BE2C (cell line): ENCODE results near the gene PHETA2.
"Not testable (repeated sequence)": the region's sequence is repeated elsewhere in the genome, so short reads cannot be mapped to it uniquely, and the experiment has no call there.

Experiments
- DNase-seq: peaks from one replicate; pipeline ENCODE4 v3.0.0-alpha.2; 2020
- H3K27me3 ChIP-seq: fragments of 250-450 bp; sonication (Bioruptor Pico); 2 replicates; pipeline ENCODE4 v1.5.1; 2020; ENCODE audit warnings: mild to moderate bottlenecking
- H3K36me3 ChIP-seq: fragments of 250-450 bp; sonication (Bioruptor Pico); 2 replicates; pipeline ENCODE4 v1.5.1; 2020; ENCODE audit warnings: mild to moderate bottlenecking
- H3K4me1 ChIP-seq: fragments of 250-450 bp; sonication (Bioruptor Pico); 2 replicates; pipeline ENCODE4 v1.5.1; 2020
- H3K4me3 ChIP-seq: 2 replicates; pipeline ENCODE4 v1.5.1; 2011; ENCODE audit warnings: low read depth, low read length
- H3K9me3 ChIP-seq: fragments of 250-450 bp; sonication (Bioruptor Pico); 2 replicates; pipeline ENCODE4 v1.5.1; 2020
- CTCF ChIP-seq: IDR thresholded peaks from 2 replicates; pipeline ENCODE4 v1.5.1; 2012; ENCODE audit warnings: mild to moderate bottlenecking, low read depth, low read length

Gene PHETA2

GRCh38 chr22:42086051-42086450 is 12.0 kb downstream of the PHETA2 start:
- no peak for TF ChIP-seq CTCF
- Histone ChIP-seq H3K27me3 (no peaks in the 10 kb centered on the region), H3K9me3 (no peaks in the 10 kb centered on the region), H3K36me3 (peaks cover 72% of the 10 kb centered on the region), H3K4me3 (no peak overlapping the region), H3K4me1 (no peaks in the 10 kb centered on the region)
- no peak for DNase-seq

DNA sequence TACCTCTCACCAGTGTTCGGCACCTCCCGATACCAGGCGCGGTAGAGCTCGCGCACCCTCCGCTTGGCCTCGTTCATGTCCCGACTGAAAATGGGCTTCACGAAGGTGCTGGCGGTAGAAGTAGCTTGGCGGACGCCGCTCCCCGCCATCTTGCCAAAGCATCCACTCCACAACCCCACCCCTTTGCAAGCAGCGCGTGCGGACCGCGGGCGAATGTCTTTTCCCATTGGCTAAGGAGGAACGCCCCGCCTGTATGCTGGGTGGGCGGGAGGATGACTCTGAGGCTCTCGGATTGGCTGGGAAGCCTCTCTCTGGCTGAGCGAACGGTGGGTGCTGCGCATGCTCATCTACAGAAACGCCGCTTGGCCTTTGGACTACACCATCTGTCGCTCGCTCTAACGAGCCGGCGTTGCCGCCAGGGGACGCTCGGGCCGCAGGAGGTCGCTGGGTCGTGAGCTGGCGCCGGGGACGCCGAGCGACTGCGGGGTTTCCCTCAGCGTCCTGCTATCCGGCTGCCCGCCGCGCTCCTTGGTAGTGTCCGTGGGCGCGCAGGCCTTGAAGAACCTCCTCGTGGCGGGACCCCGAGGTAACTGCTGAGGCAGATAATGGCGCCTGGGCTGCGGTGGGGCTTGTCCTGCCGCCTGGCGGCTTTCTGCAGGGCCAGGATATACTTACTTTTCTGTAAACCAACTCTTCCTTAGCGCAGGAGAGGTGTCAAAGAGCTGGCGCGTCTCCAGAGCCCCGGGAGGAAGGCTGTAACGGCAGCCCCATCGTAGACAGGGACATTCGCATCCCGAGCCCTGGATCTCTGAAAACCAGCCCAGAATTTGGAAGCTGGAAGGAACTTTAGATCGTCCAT is 16.8 kb downstream of the PHETA2 start, which contains the start of gene NDUFA6:
NDUFA6 (minus strand) TSS at position 177 of the 859 bp plus-strand sequence; CDS start at position 149, 28 bp downstream.
- Histone ChIP-seq H3K27me3 (no peaks in the 10 kb centered on the region), H3K4me1 (no peaks in the 10 kb centered on the region), H3K36me3 (peaks cover 31% of the 10 kb centered on the region), H3K4me3 (peak within 1 kb of the TSS; percentile 94), H3K9me3 (no peaks in the 10 kb centered on the region)
- TF ChIP-seq CTCF: peak; percentile 91
- peak; percentile 99 for DNase-seq

DNA sequence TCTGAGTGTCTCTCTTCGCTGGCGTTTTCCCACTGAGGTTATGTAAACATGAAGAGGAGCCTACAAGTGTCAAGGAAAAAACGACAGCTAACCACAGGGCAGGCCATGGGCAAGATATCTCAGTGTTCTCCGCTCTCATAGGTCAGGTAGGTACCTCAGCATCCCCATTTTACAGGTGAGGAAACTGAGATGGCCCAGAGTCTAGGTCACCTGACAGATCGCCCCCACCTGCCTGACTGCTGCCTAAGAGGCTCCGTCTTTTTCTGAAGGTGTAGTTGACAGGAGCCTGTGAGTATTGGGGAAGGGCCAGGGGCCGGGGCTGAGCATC is 17.4 kb downstream of the PHETA2 start:
- Histone ChIP-seq H3K9me3 (no peaks in the 10 kb centered on the region), H3K27me3 (no peaks in the 10 kb centered on the region), H3K4me3 (peak overlapping the region; percentile 71), H3K4me1 (no peaks in the 10 kb centered on the region), H3K36me3 (peaks cover 25% of the 10 kb centered on the region)
- no peak for TF ChIP-seq CTCF
- DNase-seq: no peak

- no peak overlapping the region for H3K4me3 ChIP-seq
- H3K36me3 ChIP-seq: no peaks in the 10 kb centered on the region
- no peak for TF ChIP-seq CTCF
Observed at GRCh38 chr22:42101199-42101598, 27.2 kb downstream of the PHETA2 start.

DNA sequence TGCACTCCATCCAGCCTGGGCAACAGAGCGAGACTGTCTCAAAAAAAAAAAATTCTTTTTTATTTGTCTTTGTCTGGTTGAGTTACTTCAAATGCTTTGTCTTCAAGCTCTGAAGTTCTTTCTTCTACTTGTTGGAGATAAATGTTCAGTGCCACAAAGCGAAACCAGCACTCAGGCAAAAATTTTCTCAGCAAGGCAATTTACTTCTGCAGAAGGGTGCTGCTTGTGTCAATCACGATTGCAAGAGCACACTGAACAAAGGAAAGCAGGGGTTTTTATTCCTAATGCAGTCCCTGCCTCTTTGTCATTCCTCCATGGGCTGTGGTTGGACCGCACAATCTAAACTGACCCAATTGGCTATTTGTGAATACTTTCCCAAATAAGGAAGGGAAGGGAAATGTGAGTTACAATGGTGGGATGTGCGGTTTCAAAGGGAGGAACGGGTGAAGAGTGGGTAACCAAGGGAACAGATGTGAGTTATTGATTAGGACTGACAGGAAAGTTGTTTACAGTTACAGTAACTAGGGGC is 30.3 kb downstream of the PHETA2 start:
- H3K27me3 ChIP-seq, H3K4me3 ChIP-seq, DNase-seq, H3K4me1 ChIP-seq, H3K9me3 ChIP-seq, H3K36me3 ChIP-seq: not testable (repeated sequence)

More at GRCh38 chr22:42101199-42101598, 27.2 kb downstream of the PHETA2 start:
- H3K27me3 ChIP-seq: no peaks in the 10 kb centered on the region
- H3K4me1 ChIP-seq: no peaks in the 10 kb centered on the region
- no peaks in the 10 kb centered on the region; the same call in 1 of the 2 replicates for H3K9me3 ChIP-seq
- no peak for DNase-seq

DNA sequence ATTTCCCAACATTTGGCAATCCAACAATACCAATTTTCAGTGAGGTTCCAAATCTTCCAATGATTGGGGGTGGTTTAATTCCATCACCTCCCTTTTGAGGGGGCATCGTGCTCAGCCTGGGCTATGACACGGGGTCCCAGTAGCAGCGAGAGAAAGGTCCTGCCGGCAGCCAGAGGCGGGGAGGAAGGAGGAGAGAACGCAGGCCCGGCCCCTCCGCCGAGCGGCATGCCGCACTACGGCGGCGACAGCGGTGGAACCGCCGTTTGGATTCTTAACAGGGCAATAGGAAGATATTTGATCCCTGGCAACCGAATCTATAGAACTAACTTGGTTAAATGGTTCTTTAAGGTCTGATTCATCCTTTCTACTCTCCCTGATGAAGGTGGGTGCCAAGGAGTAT is 34.8 kb downstream of the PHETA2 start:
- no peaks in the 10 kb centered on the region; the same call in 1 of the 2 replicates for H3K9me3 ChIP-seq
- H3K27me3 ChIP-seq: no peaks in the 10 kb centered on the region
- H3K4me3 ChIP-seq: no peak overlapping the region
- H3K4me1 ChIP-seq: no peaks in the 10 kb centered on the region
- TF ChIP-seq CTCF: no peak
- H3K36me3 ChIP-seq: no peaks in the 10 kb centered on the region
- no peak for DNase-seq
